HPDE6-E6E7 (cell line): ENCODE data around the gene PPIP5K1.
"Not testable (repeated sequence)": the region's sequence is repeated elsewhere in the genome, so short reads cannot be mapped to it uniquely, and the experiment has no call there.

Experiments
- DNase-seq: peaks from one replicate; pipeline ENCODE4 v3.0.0; 2011; ENCODE audit warnings: missing footprints; ENCODE audit errors: extremely low spot score

The PPIP5K1 gene

GRCh38 chr15:43589778-43590466, at the start of gene PPIP5K1:
Gene PPIP5K1 (minus strand): TSS chr15:43590208. CDS start chr15:43584504, 5,704 bp downstream.
- DNase-seq: not testable (repeated sequence)

DNA sequence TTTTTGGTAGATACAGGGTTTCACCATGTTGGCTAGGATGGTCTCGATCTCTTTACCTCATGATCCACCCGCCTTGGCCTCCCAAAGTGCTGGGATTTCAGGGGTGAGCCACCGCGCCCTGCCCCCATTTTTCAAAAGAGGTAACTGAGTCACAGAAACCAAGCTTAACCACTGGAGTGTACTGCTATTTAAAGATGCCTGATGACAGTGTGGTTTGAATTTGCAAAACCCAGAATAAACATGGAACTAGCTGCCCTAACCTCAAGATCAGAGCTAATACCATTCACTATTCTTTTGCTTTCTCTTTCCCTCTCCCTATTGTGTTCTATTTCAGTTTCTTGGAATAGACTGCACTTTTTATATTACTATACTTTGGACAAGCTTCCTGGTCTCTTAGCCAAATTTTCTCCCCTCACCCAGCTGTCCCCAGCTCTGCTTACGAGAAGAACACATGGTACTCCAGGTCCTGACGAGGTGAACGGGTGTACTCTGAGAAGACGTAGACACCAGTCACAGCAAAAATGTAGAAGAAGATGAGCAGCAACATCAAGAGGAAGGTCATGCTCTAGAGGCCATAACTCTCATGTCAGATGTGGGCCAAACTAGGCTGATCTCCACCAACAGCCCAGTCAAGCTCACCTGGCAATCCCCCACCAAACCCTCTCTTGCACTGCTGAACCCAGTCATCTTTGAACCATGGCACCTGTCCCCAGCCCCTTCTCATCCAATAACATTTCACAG, 48.6 kb upstream of the PPIP5K1 start:
- DNase-seq: not testable (repeated sequence)

- not testable (repeated sequence) for DNase-seq
Measured at GRCh38 chr15:43626937-43627336, 36.9 kb upstream of the PPIP5K1 start.

DNA sequence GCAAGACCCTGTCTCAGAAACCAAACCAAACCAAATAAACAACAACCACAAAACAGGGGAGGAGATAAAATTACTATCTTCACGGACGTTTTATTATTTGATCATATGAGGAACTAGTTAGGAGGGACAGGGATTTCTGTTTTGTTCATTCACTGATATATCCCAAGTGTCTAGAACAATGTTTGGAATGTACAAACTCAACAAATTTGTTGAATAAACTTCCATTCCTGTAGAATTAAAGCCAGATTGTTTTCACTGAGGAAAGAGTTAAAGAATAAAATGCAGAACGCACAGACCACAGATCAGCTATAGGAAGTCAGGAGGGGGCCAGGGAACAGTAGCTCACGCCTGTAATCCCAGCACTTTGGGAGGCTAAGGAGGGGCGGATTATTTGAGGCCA, 35.1 kb upstream of the PPIP5K1 start:
- DNase-seq: no peak

GRCh38 chr15:43622068-43622799, 32.2 kb upstream of the PPIP5K1 start:
- DNase-seq: not testable (repeated sequence)

- not testable (repeated sequence) for DNase-seq
Measured at GRCh38 chr15:43618700-43619099, 28.7 kb upstream of the PPIP5K1 start, which contains the start of gene STRC. Gene STRC (minus strand): TSS chr15:43618800. CDS start chr15:43618722, 78 bp downstream.

GRCh38 chr15:43617750-43618149, 27.7 kb upstream of the PPIP5K1 start:
- not testable (repeated sequence) for DNase-seq

DNA sequence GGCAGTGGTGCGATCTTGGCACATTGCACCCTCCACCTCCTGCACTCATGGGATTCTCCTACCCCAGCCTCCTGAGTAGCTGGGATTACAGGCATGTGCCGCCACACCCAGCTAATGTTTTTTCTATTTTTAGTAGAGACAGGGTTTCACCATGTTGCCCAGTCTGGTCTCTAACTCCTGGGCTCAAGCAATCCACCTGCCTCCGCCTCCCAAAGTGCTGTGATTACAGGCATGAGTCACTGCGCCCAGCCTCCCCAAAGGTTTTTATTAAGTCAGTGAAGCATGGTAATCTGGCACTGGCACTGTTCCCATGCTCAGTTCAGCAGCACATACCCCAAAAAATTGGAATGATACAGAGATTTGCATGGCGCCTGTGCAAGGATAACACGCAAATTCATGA, 12.2 kb upstream of the PPIP5K1 start:
- not testable (repeated sequence) for DNase-seq

DNA sequence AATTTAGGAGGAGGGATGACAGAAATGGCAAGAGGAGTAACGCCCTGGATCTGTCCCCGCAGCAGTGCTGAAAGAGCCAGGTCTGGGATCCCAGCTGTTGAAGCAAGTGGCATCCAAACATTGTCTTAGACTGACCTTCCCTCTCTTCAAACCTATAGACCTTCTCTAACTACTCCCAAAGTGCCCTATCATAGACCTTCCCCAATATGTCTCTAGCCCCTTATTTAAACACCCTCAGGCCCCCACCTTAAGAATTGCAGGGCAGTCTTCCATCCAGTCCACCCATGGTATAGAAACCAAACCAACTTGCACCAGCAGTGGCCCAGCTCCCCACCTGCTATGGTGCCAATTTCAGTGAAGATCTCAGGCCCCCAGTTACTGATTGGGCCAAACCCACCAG, 10.2 kb upstream of the PPIP5K1 start:
- DNase-seq: not testable (repeated sequence)

- DNase-seq: not testable (repeated sequence)
Measured at GRCh38 chr15:43599131-43599530, 9.1 kb upstream of the PPIP5K1 start.

DNA sequence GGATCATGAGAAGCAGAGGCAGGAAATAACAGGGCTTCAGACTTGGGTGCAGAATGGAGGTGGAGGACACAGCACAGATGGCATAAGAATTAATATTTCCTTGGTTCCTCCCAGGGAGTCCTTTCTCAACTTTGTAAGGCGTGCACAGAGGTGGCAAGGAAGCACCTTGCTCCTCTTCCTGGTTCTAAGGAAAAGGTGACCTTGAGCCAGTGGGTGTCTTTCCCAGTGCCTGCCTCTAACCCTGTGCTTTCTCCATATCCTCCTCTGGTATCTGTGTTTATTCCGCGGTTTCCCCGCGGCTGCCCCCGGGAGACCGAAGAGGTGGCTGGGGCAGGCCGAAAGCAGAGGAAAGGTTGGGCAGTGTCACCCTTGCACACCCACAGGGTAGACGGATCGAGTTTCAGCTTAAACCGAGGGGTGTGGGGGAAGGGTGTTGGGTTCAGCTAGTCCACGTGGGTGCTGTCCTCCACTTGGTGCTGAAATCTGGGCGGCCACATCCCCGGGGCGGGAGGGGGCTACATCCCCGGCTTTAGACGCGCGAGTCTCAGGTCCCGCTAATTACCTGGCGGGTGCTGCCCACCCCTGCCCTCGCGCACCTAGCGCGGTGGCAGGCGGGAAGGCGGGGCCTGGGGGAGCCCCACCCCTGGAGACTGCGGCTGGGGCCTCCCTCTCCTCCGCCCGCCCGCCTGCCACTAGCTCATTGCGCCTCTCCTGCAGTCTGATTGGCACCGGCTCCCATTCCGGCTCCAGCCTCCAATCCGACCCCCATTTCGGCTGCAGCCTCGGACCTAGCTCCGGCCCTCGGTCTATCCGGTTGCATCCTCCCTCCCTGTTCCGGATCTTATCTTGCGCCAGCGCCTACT, 3.6 kb upstream of the PPIP5K1 start, which contains the start of gene CKMT1B:
CKMT1B (plus strand) TSS at position 700 of the 863 bp plus-strand sequence. CDS start 192 bp downstream, outside the sequence.
- not testable (repeated sequence) for DNase-seq

DNA sequence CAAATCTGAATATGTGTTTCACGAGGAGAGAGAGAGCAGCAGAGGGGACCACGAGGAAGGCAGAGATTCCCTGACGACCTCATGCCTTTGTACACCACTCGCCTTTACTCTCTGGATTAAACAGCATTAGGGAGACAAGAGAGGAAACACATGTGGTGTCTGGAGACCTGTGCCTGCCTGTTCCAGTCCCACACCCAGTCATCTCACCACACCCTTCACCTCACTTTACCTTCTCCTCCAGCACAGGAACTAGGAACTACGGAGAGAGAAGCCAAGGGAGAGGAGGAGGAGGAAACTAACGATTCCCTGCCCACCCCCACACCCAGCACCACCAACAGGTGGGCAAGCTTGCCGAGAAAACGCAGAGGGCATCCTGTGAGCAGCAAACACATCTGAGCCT, 2.8 kb upstream of the PPIP5K1 start:
- not testable (repeated sequence) for DNase-seq

- DNase-seq: not testable (repeated sequence)
Measured at GRCh38 chr15:43574607-43575006, 15.4 kb downstream of the PPIP5K1 start.

- not testable (repeated sequence) for DNase-seq
Measured at GRCh38 chr15:43566615-43567014, 23.4 kb downstream of the PPIP5K1 start.

- not testable (repeated sequence) for DNase-seq
Measured at GRCh38 chr15:43563793-43564192, 26.2 kb downstream of the PPIP5K1 start.

- DNase-seq: not testable (repeated sequence)
Measured at GRCh38 chr15:43562753-43563152, 27.3 kb downstream of the PPIP5K1 start.

DNA sequence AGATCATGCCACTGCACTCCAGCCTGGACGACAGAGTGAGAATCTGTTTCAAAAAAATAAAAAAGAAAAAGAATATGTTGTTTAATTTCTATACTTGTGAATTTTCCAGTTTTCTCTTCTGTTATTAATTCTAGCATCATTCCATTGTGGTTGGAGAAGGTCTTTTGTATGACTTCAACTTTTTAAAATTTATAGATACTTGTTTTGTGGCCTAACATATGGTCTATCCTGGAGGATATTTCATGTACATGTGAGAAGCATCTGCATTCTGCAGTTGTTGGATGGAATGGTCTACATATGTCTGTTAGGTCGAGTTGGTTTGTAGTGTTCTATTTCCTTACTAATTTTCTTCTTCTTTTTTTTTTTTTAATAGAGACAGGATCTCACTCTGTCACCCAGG, 37.0 kb downstream of the PPIP5K1 start:
- no peak for DNase-seq

DNA sequence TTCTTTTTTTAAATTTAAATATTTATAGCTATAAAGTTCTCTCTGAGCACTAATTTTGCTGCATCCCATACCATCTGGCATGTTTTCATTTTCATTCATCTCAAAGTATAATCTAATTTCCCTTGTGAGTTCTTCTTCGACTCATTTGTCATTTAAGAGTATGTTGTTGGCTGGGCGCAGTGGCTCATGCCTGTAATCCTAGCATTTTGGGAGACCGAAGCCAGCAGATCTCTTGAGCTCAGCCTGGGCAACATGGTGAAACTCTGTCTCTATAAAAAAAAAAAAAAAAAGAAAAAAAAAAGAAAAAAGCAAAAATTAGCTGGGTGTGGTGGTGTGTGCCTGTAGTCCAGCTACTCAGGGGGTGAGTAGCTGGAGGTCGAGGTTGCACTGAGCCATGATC, 37.8 kb downstream of the PPIP5K1 start:
- DNase-seq: no peak

DNA sequence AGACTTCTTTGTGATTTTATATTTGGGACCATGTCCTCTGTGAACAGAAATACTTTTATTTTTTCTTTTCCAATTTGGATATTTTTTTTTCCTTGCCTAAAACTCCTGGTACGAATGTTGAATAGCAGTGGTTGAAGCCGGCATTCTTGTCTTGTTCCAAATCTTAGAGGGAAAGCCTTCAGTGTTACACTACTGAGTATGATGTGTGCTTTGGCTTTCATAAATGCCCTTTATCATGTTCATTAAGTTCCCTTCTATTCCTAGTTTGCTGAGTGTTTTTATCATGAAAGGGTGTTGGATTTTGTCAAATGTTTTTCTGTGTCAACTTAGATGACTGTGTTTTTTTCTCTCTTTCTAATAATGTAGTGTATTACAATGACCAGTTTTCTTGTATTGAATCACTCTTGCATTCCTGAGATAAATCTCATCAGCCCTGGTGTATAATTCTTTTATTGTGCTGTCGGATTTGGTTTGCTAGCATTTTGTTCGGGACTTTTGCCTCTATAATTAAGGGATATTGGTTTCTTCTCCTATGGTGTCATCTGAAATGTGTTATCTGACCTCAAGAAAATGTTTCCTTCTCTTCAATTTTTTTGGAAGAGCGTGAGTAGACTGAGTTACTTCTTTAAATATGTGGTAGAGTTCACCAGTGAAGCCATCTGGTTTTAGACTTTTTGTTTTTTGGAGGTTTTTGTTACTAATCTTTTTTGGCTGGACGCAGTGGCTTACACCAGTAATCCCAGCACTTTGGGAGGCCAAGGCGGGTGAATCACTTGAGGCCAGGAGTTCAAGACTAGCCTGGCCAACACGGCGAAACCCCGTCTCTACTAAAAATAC, 39.3 kb downstream of the PPIP5K1 start:
- no peak for DNase-seq

DNA sequence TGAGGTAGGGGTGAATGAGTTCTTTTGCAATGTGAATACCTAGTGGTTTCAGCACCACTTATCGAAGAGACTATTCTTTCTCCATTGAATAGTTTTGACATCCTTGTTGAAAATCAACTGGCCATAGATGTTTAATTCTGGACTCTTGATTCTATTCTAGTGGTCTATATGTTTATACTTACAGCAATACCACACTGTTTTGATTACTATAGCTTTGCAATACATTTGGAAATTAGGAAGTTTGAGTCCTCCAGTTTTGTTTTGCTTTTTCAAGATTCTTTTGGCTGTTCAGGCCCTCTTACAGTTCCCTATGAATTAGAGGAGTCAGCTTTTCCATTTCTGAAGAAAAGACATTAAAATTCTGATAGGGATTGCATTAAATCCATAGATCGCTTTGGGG, 42.5 kb downstream of the PPIP5K1 start:
- no peak for DNase-seq
